HG02588 (cell line): ENCODE measurements around the gene USP48.
A peak's percentile ranks its signal among the peaks of the same experiment; 100 is the strongest.
"Not testable (repeated sequence)": the region's sequence is repeated elsewhere in the genome, so short reads cannot be mapped to it uniquely, and the experiment has no call there.

Experiments used
- ATAC-seq: cut with Tn5 transposase; IDR thresholded peaks from one replicate; pipeline ENCODE4 v1.9.1; 2021; ENCODE audit warnings: mild to moderate bottlenecking, moderate library complexity; ENCODE audit not compliant: unreplicated experiment

Gene USP48

DNA sequence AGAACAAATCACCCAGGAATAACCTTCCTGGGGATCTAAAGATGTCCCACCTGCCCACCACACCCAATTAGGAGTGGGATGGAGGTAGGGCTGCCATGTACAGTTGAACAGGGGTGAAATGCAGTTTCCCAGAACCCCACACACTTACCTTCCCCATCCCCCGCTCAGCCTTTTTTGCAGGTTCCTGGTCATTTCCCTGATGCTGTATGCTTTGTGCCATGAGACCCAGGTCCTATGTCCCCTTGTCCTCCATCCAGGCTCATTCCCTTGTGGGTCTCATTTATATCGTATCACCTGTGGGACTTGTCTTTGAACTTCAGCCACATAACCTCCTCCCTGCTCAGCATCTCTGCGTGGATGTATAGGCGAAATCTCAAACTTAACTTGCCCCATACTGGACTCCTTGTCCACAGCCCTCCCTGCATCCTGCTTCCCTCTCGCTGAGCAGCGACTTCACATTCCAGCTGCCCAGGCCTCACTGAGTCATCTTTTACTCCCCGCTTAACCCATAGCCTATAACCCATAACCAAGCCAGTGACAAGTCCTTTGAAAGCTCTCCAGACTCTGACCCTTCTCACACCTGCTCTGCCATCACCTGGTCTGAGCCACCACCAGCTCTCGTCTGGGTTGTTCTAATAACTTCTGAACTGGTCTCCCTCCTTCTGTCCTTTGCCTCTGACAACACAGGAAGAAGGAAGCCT, 33.8 kb upstream of the USP48 start:
- ATAC-seq = no peak

DNA sequence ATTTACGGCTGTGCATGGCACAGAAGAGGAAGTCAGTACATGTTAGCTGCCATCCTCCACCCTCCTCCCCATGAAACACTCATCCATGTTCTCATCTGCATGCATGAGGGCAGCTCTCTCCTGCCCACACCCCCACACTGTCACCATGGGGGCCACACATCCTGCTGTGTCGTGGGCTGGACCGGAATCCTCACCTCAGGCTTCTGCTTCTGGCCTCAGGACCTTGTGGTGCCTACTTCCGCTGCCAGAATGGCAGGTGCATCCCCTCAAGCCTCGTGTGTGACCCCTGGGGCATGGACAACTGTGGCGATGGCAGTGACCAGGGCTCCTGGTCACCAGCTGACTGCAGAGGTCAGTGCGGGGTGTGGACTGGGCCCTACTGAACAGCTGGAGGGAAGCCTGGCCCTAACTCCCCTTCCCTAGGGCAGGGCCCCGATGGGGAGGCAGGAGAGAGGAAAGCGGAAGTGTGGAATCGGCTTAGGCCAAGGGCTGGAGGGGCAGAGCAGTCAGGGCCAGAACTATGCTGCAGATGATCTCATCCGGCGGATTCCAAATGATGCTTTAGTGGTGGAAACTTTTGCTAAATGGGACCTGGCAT, 32.9 kb upstream of the USP48 start:
- no peak for ATAC-seq

DNA sequence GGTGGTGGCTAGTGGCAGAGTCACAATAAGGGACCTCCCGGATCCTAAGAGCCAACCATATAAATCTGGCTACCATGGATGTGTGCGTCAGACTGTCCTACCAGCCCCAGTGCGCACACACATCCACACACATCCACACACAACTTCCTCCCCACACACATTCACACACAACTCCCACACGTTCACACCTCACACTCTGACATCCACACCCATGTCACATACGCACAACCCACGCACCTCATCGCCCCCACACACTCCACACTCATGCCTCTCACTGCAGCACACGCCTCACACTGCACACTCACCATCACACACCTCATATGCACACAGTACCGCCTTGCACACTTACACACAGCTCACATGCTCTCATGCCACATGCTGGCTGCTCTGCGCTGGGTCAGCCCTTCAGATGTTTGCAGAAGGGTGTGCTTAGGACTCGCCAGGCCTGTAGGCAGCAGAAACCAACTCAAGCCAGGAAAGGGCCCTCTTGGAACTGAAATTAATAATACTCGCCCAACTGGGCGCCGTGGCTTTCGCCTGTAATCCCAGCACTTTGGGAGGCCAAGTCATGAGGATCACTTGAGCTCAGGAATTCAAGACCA, 32.1 kb upstream of the USP48 start:
- no peak for ATAC-seq

GRCh38 chr1:21814241-21814918, 31.4 kb upstream of the USP48 start:
- ATAC-seq = no peak

DNA sequence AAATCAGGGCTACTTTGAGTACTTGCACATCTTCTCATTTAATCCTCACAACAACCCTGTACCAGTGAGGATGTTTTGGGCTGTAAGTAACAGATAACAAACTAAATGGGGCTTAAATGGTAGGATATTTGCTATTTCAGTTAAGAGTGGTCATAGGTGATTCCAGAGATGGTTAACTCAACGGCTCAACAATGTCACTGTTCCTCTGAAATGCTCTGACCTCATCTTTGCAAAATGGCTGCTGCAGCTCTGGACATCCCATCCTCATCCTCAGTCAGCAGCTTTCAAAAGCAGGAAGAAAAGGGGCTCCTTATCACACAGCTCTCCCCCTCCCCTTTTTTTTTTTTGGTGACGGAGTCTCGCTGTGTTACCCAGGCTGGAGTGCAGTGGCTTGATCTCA, 30.6 kb upstream of the USP48 start:
- ATAC-seq = no peak

GRCh38 chr1:21811875-21812305, 28.9 kb upstream of the USP48 start, which contains the start of gene LDLRAD2:
Gene LDLRAD2, plus strand, starts transcription at chr1:21812265. Its CDS starts 187 bp downstream, at chr1:21812452.
- ATAC-seq = no peak

DNA sequence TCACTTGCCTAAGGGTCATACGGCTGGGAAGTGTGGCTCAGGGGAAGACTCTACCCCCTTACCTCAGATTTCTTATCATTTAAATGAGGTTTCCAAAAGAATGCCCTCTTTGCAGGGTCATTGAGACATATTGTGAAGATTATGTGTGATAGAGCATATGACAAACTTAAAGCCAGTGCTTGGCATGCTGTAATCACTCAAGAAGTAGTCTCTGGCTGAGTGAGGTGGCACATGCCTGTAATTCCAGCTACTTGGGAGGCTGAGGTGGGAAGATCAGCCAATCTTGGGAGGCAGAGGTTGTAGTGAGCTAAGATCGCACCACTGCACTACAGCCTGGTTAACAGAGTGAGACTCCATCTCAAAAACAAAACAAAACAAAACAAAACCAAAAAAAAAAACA, 21.6 kb upstream of the USP48 start:
- no peak for ATAC-seq

- ATAC-seq = no peak
Measured at GRCh38 chr1:21801100-21801499, 18.2 kb upstream of the USP48 start.

- ATAC-seq = no peak
Measured at GRCh38 chr1:21799730-21800129, 16.8 kb upstream of the USP48 start.

- ATAC-seq = no peak
Measured at GRCh38 chr1:21795075-21795474, 12.1 kb upstream of the USP48 start.

DNA sequence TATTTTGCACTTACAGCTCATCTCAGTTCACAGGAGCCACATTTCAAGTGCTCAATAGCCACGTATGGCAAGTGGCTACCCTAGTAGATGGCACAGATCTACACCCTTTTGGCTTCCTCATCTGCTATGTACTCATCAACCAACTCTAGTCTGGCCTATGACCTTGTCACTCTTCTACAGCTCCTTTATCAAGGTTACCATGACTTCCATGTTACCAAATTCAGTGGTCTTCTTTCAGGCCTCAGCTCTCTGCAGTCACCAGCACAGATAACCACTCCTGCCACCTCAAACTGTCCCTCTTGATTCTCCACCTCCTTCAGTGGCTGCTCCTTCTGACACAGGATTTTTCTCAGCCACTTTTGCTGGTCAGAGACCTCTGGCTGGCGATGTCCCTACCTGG, 11.7 kb upstream of the USP48 start:
- ATAC-seq = no peak

- ATAC-seq = no peak
Measured at GRCh38 chr1:21793104-21793503, 10.2 kb upstream of the USP48 start.

DNA sequence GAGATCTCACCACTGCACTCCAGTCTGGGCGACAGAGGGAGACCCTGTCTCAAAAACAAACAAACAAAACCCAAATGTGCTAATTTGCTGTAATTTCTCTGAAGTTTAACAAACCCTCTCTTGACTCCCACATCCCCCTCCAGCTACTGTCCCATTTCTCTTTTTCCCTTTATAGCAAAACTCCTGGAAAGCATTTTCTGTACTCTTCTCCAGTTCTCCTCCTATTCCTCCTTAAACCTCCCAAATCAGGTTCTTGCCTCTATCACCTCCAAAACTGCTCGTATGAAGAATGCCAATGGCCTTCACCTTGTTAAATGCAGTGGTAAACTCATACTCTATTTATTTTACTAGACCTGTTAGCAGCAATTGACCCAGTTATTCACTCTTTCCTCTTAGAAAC, 3.7 kb upstream of the USP48 start:
- ATAC-seq = no peak

- not testable (repeated sequence) for ATAC-seq
Measured at GRCh38 chr1:21785764-21786163, 2.8 kb upstream of the USP48 start.

- no peak for ATAC-seq
Measured at GRCh38 chr1:21783679-21784603, 992 bp upstream of the USP48 start.

GRCh38 chr1:21782349-21782867, 541 bp downstream of the USP48 start:
- ATAC-seq = no peak

DNA sequence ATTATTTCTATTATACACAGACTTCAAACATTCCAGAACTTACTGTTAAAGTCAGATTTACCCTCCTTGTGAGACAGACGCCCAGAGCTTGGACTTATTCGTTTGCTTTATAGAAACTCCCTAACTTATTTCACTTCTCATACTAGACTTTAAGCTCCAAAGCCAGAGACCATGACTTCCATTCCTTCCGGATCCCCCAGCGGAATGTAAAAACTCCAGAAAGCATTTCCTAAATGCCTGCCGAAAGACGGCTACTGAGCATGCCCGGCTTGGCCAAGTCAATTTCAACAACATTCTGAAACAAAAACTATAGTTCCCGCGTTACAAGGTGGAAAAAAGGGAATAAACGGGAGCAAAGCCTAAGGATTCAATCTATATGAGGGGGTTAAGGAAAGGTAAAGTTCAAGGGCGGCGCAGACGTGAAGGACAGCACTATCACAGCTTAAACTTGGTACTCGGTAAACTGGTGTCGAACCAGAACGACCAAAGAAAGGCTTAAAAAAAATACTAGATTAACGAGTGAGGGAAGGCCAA, 1.1 kb downstream of the USP48 start:
- peak; percentile 10 for ATAC-seq

DNA sequence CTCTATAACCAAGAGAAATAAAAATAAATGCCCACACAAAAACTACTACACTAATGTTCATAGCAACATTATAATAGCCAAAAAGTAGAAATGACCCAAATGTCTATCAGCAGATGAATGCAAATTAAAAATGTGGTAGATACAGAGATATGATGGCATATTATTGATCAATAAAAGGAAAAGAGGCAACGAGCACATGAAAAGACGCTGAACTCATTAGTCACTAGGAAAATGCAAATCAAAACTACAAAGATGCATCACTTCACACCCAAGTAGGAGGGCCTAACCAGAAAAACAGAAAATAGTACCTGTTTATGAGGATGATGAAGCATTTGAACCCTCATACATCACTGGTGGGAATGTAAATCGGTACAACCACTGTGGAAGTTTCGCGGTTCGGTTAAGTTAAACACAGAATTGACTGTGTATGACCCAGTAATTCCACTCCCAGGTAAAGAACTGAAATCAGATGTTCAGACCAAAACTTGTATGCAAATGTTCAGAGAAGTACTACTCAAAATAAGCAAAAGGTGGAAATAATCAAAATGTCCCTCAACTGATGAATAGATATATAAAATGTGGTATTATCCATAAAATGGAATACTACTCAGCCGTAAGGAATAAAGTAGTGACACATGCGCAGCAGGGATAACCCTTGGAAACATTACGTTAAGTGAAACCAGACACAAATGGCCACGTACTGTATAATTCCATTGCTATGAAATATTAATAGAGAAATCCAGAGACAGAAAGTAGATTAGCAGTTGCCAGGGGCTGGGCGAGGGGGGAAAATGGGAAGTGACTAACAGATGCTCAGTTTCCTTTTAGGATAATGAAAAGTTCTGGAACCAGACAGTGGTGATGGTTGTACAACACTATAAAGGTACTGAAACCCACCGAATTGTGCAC, 3.1 kb downstream of the USP48 start:
- no peak for ATAC-seq

DNA sequence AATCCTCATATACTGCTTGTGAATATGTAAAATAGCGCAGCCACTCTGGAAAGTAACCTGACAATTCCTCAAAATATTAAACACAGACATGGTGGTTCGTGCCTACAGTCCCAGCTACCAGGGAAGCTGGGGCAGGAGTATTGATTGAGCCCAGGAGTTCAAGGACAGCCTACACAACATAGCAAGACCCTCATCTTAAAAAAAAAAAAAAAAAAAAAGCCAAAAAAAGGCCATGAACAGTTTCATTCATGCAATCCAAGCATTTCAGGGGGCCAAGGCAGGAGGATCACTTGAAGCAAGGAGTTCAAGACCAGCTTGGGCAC, 4.6 kb downstream of the USP48 start:
- no peak for ATAC-seq
